ENCODE measurements around the gene HTRA1. TPM values are rescaled to one million over a fixed set of nuclear protein-coding genes. Genes with fewer than 3 reads are reported as not detected.

HTRA1 gene
- total and polyA plus RNA-seq, 10 of the 15 experiments (the other 5 are each of a cell fraction or from before 2014, with no cell fraction given) = 0.13 TPM; not detected in 9

- intact Hi-C loops (cut with micrococcal nuclease; ENCODE audit: unreplicated experiment) = no loop called here
- no peaks in the 10 kb centered on the region for H3K36me3 ChIP-seq (ENCODE audit: control insufficient read depth in 2 of 2, insufficient read depth in 2 of 2, low read length in 1 of 2)
- peaks cover 1 to 14% of the 10 kb centered on the region in 2 experiments for H3K27me3 ChIP-seq (replicated peaks in 1 of 2; ENCODE audit: control insufficient read depth in 2 of 2, insufficient read depth in 2 of 2, low read length in 1 of 2)
- no peak overlapping the region for H3K27ac ChIP-seq (ENCODE audit: control insufficient read depth, insufficient read depth)
- no peaks in the 10 kb centered on the region for H3K79me2 ChIP-seq (ENCODE audit: control insufficient read depth, insufficient read depth, low read length)
- ChIA-PET POLR2A (no interaction called here), SMC1A (ENCODE audit: uncharacterized antibody, unreplicated experiment) (interaction anchor here (0.6 kb wide), 1 partner anchor 109 kb away, joined by 3 read pairs; no protein-coding TSS in a partner anchor), CTCF (no interaction called here), RAD21 (ENCODE audit: unreplicated experiment) (no interaction called here)
- in situ Hi-C loops (cut with MboI) = no loop called here
- no peak for TF ChIP-seq FOXK2 (IDR thresholded peaks at IDR 0.05)
- no peak for TF ChIP-seq BCLAF1 (IDR thresholded peaks at IDR 0.05)
- no peak for TF ChIP-seq E4F1 (IDR thresholded peaks at IDR 0.05; ENCODE audit: borderline replicate concordance, partially characterized antibody)
- no peak for TF ChIP-seq PAX8 (IDR thresholded peaks at IDR 0.05)
- TF ChIP-seq RFX5 (IDR thresholded peaks at IDR 0.05; ENCODE audit: low read depth, low read length) = no peak
- no peak for TF ChIP-seq SIX5 (IDR thresholded peaks at IDR 0.05; ENCODE audit: low read depth, low read length, severe bottlenecking)
- TF ChIP-seq TBL1XR1 (IDR thresholded peaks at IDR 0.05; ENCODE audit: low read depth, low read length) = no peak
- TF ChIP-seq, protein P1, sequence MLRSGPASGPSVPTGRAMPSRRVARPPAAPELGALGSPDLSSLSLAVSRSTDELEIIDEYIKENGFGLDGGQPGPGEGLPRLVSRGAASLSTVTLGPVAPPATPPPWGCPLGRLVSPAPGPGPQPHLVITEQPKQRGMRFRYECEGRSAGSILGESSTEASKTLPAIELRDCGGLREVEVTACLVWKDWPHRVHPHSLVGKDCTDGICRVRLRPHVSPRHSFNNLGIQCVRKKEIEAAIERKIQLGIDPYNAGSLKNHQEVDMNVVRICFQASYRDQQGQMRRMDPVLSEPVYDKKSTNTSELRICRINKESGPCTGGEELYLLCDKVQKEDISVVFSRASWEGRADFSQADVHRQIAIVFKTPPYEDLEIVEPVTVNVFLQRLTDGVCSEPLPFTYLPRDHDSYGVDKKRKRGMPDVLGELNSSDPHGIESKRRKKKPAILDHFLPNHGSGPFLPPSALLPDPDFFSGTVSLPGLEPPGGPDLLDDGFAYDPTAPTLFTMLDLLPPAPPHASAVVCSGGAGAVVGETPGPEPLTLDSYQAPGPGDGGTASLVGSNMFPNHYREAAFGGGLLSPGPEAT (IDR thresholded peaks at IDR 0.05; ENCODE audit: low read depth) = no peak
- TF ChIP-seq NFYA (IDR thresholded peaks at IDR 0.05; ENCODE audit: borderline replicate concordance, low read depth, low read length) = no peak
- TF ChIP-seq BMI1 (IDR thresholded peaks at IDR 0.05; ENCODE audit: borderline replicate concordance) = no peak
- TF ChIP-seq POU2F2 (IDR thresholded peaks at IDR 0.05; ENCODE audit: borderline replicate concordance, low read depth, low read length) = no peak
- no peak overlapping the region for H2AFZ ChIP-seq (ENCODE audit: control insufficient read depth, low read depth, low read length)
- no peaks in the 10 kb centered on the region for H4K20me1 ChIP-seq (ENCODE audit: control insufficient read depth, insufficient read depth)
- 22% methylated on average over 37 of the region's 40 CpGs for WGBS (ENCODE audit: insufficient coverage, insufficient replicate concordance, low lambda C conversion rate, missing lambda C conversion rate)
- BruUV-seq (replicated peaks) = no TSS peak
- FAIRE-seq (no peak), ATAC-seq (no peak), DNase-seq (ENCODE audit: low read depth, low spot score) (no peak)
- no peak overlapping the region for H3K4me3 ChIP-seq
- no peaks in the 10 kb centered on the region for H3K4me1 ChIP-seq (ENCODE audit: control insufficient read depth, insufficient read depth, low read length)
- no peak overlapping the region for H3K4me2 ChIP-seq (ENCODE audit: control insufficient read depth, insufficient read depth)
- H3K9me3 ChIP-seq (replicated peaks; ENCODE audit: control insufficient read depth, insufficient read depth, low read length) = no peaks in the 10 kb centered on the region
- H3K9ac ChIP-seq (ENCODE audit: control insufficient read depth, insufficient read depth, low read length) = no peak overlapping the region
Observed at GRCh38 chr10:122460891-122461293, 461 bp upstream of the HTRA1 start.

All from GM12878 (cell line).